Measurements from ENCODE around the gene SLC44A5. TPM values are rescaled to one million over a fixed set of nuclear protein-coding genes. Genes with fewer than 3 reads are reported as not detected.

SLC44A5 gene
- total and polyA plus RNA-seq, 2 experiments from 2014 or later, result 3.3 to 11.7 TPM

DNA sequence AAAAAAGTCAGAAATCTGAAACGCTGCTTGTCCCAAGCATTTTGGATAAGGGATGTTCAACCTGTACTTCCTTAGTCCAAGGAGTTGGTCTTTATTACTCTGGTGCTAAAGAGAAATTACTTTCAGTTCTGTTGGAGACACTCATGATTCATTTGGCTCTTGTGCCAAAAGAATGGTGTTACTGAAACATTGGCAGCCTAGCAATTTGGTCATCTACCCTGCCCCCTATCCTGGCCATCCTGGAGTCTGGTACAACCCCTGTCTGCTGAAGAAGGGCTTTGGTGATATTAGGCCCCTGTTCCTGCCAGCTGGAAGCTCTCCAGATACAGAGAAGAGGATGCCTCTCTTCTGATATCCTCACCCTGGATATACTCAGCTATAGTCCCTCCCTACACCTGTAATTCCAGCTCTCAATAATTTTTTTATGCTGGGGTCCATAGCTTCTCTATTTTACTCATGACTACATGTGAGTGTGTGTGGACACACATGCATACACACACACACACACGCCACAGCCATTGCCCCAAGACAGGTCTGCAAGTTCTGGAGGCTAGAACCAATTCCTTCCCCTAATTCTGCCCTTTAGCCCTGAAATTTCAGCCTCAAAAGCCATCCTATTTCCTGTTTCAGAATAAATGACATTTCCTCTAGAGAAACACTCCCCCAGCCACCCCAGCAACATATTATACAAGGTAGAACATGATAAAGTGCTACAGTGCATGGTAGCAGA, 436.7 kb downstream of the SLC44A5 start:
- Histone ChIP-seq H3K36me3 (ENCODE audit: insufficient read depth) (no peaks in the 10 kb centered on the region), H3K4me2 (no peak overlapping the region), H3K4me1 (ENCODE audit: insufficient read depth) (no peaks in the 10 kb centered on the region), H3K79me2 (replicated peaks; ENCODE audit: insufficient read depth) (no peaks in the 10 kb centered on the region), H4K20me1 (replicated peaks; ENCODE audit: insufficient read depth) (no peaks in the 10 kb centered on the region), H2AFZ (no peak overlapping the region), H3F3A (replicated peaks; ENCODE audit: low read depth) (no peaks in the 10 kb centered on the region), H3K9me2 (ENCODE audit: insufficient read depth) (no peaks in the 10 kb centered on the region; the same call in 1 of the 2 replicates), H3K27ac (ENCODE audit: low read depth) (no peak overlapping the region), H3K4me3 (no peak overlapping the region), H3K27me3 (ENCODE audit: insufficient read depth) (no peaks in the 10 kb centered on the region)
- Mint-ChIP-seq H3K36me3 (ENCODE audit: low read depth) (no peaks in the 10 kb centered on the region), H3K27ac (no peak overlapping the region), H3K4me3 (no peak overlapping the region), H3K9me3 (peaks cover 11% of the 10 kb centered on the region; the same call in 1 of the 3 replicates), H3K27me3 (ENCODE audit: insufficient read depth, low read depth, poor library complexity) (no peaks in the 10 kb centered on the region), H3K4me1 (no peaks in the 10 kb centered on the region)
- ATAC-seq (no peak), DNase-seq (ENCODE audit: low spot score) (no peak)
- TF ChIP-seq JUNB (IDR thresholded peaks at IDR 0.05; ENCODE audit: unreplicated experiment) (no peak), STAT1 (IDR thresholded peaks at IDR 0.05; ENCODE audit: unreplicated experiment) (no peak)

DNA sequence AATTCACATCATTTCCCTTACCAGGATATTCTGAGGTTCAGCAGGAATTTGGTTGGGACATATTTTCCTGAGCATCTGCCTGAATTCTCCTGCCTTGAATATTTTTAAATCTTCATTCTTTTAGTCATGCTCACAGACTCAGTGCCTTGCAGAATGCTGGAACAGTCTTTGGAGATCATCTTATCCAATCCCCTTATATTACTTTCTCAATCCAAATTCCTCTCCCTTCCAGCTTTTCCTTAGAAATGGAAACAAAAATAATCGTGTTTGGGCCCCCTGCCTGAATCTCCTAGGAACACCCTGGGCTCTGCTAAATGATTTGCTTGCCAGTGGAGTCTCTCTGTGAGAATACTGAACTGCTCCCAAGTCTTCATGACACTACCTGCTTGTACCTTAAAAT, 438.4 kb downstream of the SLC44A5 start:
- H3K36me3 Mint-ChIP-seq (ENCODE audit: low read depth), result no peaks in the 10 kb centered on the region
- no peak overlapping the region for H3K4me2 ChIP-seq

DNA sequence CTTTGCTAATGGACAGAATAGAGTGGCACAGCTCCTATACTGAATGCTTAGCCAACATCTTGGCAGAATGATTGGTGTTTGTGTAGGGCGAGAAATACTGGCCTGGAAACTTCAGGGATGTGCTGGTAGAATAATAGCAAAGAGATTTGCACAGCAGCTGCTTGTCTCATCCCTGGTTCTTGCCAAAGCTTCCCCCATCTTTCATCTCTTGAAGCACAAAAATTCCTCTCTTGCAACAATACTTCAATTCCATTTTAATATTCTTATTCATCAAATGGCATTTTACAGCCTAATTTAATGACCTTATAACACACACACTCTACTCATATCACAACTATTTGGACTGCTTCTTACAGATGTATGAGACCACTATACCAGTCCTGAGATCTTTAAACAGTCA, 439.0 kb downstream of the SLC44A5 start:
- no peak overlapping the region for H3K4me3 Mint-ChIP-seq
- peaks cover 4% of the 10 kb centered on the region for H3K27me3 Mint-ChIP-seq (ENCODE audit: insufficient read depth, low read depth, poor library complexity)
- H3K36me3 Mint-ChIP-seq (ENCODE audit: low read depth), result no peaks in the 10 kb centered on the region
- DNase-seq (ENCODE audit: low spot score) (no peak), ATAC-seq (no peak)
- no peaks in the 10 kb centered on the region for H4K20me1 ChIP-seq (replicated peaks; ENCODE audit: insufficient read depth)
- H3K9me3 Mint-ChIP-seq, result peaks cover 9% of the 10 kb centered on the region; the same call in 1 of the 3 replicates
- H2AFZ ChIP-seq, result no peak overlapping the region
- H3K4me2 ChIP-seq, result no peak overlapping the region
- no peaks in the 10 kb centered on the region for H3K79me2 ChIP-seq (replicated peaks; ENCODE audit: insufficient read depth)
- H3F3A ChIP-seq (replicated peaks; ENCODE audit: low read depth), result no peaks in the 10 kb centered on the region
- H3K4me1 ChIP-seq (ENCODE audit: insufficient read depth), result no peaks in the 10 kb centered on the region
- H3K4me1 Mint-ChIP-seq, result no peaks in the 10 kb centered on the region
- H3K9me2 ChIP-seq (ENCODE audit: insufficient read depth), result no peaks in the 10 kb centered on the region; the same call in 1 of the 2 replicates
- no peaks in the 10 kb centered on the region for H3K27me3 ChIP-seq (ENCODE audit: insufficient read depth)
- H3K27ac Mint-ChIP-seq, result no peak overlapping the region
- no peak overlapping the region for H3K27ac ChIP-seq (ENCODE audit: low read depth)
- H3K36me3 ChIP-seq (ENCODE audit: insufficient read depth), result no peaks in the 10 kb centered on the region
- H3K4me3 ChIP-seq, result no peak overlapping the region
- TF ChIP-seq, protein P1, sequence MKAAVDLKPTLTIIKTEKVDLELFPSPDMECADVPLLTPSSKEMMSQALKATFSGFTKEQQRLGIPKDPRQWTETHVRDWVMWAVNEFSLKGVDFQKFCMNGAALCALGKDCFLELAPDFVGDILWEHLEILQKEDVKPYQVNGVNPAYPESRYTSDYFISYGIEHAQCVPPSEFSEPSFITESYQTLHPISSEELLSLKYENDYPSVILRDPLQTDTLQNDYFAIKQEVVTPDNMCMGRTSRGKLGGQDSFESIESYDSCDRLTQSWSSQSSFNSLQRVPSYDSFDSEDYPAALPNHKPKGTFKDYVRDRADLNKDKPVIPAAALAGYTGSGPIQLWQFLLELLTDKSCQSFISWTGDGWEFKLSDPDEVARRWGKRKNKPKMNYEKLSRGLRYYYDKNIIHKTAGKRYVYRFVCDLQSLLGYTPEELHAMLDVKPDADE (IDR thresholded peaks at IDR 0.05), result no peak
- TF ChIP-seq CREB1 (CRISPR knock-in tag; IDR thresholded peaks at IDR 0.05; ENCODE audit: low read depth) (no peak), ZNF331 (CRISPR knock-in tag; IDR thresholded peaks at IDR 0.05; ENCODE audit: low read depth) (no peak), ZNF114 (CRISPR knock-in tag; IDR thresholded peaks at IDR 0.05) (no peak)

More for the DNA sequence above, 438.4 kb downstream of the SLC44A5 start:
- no peak overlapping the region for H3K27ac ChIP-seq (ENCODE audit: low read depth)
- no peaks in the 10 kb centered on the region for H3K4me1 ChIP-seq (ENCODE audit: insufficient read depth)
- H2AFZ ChIP-seq, result no peak overlapping the region
- H3K4me3 Mint-ChIP-seq, result no peak overlapping the region
- H3K4me3 ChIP-seq, result no peak overlapping the region
- H3K27ac Mint-ChIP-seq, result no peak overlapping the region
- H3K27me3 ChIP-seq (ENCODE audit: insufficient read depth), result no peaks in the 10 kb centered on the region
- H3K9me2 ChIP-seq (ENCODE audit: insufficient read depth), result no peaks in the 10 kb centered on the region; the same call in 1 of the 2 replicates
- H3K36me3 ChIP-seq (ENCODE audit: insufficient read depth), result no peaks in the 10 kb centered on the region
- H3K79me2 ChIP-seq (replicated peaks; ENCODE audit: insufficient read depth), result no peaks in the 10 kb centered on the region
- H4K20me1 ChIP-seq (replicated peaks; ENCODE audit: insufficient read depth), result no peaks in the 10 kb centered on the region
- ATAC-seq (no peak), DNase-seq (ENCODE audit: low spot score) (no peak)
- peaks cover 11% of the 10 kb centered on the region; the same call in 1 of the 3 replicates for H3K9me3 Mint-ChIP-seq
- H3K27me3 Mint-ChIP-seq (ENCODE audit: insufficient read depth, low read depth, poor library complexity), result peaks cover 4% of the 10 kb centered on the region
- no peaks in the 10 kb centered on the region for H3F3A ChIP-seq (replicated peaks; ENCODE audit: low read depth)
- TF ChIP-seq, protein P2, sequence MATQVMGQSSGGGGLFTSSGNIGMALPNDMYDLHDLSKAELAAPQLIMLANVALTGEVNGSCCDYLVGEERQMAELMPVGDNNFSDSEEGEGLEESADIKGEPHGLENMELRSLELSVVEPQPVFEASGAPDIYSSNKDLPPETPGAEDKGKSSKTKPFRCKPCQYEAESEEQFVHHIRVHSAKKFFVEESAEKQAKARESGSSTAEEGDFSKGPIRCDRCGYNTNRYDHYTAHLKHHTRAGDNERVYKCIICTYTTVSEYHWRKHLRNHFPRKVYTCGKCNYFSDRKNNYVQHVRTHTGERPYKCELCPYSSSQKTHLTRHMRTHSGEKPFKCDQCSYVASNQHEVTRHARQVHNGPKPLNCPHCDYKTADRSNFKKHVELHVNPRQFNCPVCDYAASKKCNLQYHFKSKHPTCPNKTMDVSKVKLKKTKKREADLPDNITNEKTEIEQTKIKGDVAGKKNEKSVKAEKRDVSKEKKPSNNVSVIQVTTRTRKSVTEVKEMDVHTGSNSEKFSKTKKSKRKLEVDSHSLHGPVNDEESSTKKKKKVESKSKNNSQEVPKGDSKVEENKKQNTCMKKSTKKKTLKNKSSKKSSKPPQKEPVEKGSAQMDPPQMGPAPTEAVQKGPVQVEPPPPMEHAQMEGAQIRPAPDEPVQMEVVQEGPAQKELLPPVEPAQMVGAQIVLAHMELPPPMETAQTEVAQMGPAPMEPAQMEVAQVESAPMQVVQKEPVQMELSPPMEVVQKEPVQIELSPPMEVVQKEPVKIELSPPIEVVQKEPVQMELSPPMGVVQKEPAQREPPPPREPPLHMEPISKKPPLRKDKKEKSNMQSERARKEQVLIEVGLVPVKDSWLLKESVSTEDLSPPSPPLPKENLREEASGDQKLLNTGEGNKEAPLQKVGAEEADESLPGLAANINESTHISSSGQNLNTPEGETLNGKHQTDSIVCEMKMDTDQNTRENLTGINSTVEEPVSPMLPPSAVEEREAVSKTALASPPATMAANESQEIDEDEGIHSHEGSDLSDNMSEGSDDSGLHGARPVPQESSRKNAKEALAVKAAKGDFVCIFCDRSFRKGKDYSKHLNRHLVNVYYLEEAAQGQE (IDR thresholded peaks at IDR 0.05; ENCODE audit: unreplicated experiment), result no peak
- no peaks in the 10 kb centered on the region for H3K4me1 Mint-ChIP-seq
